Fibroblast of lung (primary cell): Measurements from ENCODE around the gene C5orf34.

ENCODE experiments used
- CTCF ChIP-seq, 2 donors: IDR thresholded peaks in 1 of 2; conservative IDR thresholded peaks in 1 of 2; 1 replicate in 1 of 2; 2 replicates in 1 of 2; pipeline ENCODE4 v1.5.1; 2011 to 2012; ENCODE audit warnings: low read length in 2 of 2, control low read depth in 1 of 2, inconsistent platforms in 1 of 2, low read depth in 1 of 2, mild to moderate bottlenecking in 1 of 2
- EZH2 ChIP-seq: IDR thresholded peaks from 2 replicates; pipeline ENCODE4 v1.5.1; 2012; ENCODE audit warnings: low read length, control low read depth, mild to moderate bottlenecking; ENCODE audit errors: missing control alignments

- TF ChIP-seq CTCF (conservative IDR thresholded peaks at IDR 0.05 in 1 of 2, IDR thresholded peaks at IDR 0.05 in 1 of 2; ENCODE audit: low read depth in 1 of 2, low read length in 2 of 2) (no peak), EZH2 (no peak)
These were observed 31.4 kb downstream of the C5orf34 start, which contains the start of gene TMEM267 for GRCh38 chr5:43483298-43484105.
